PFSK-1 (cell line): Measurements from ENCODE around the gene GPM6B.

Experiments used
- FOXP2 ChIP-seq: optimal IDR thresholded peaks from 2 replicates; pipeline ENCODE3; 2011; ENCODE audit warnings: borderline replicate concordance, control low read depth, inconsistent platforms; ENCODE audit not compliant: insufficient read depth; ENCODE audit errors: extremely low read length, extremely low read depth
- POLR2AphosphoS5 ChIP-seq: IDR thresholded peaks from 2 replicates; pipeline ENCODE4 v1.6.1; 2012; ENCODE audit warnings: low read depth, mild to moderate bottlenecking, control low read depth, low read length, moderate library complexity
- REST ChIP-seq, 2 experiments: IDR thresholded peaks; 2 replicates each; pipeline versions ENCODE4 v1.6.1 to v1.8.0; 2011 to 2012; ENCODE audit warnings: low read depth in 2 of 2, low read length in 2 of 2, control low read depth in 1 of 2, inconsistent platforms in 1 of 2, mild to moderate bottlenecking in 1 of 2, moderate library complexity in 1 of 2; ENCODE audit not compliant: insufficient read depth in 1 of 2
- SIN3A ChIP-seq: IDR thresholded peaks from 2 replicates; pipeline ENCODE4 v1.6.1; 2012; ENCODE audit warnings: mild to moderate bottlenecking, low read length, moderate library complexity, borderline replicate concordance; ENCODE audit not compliant: insufficient read depth
- TAF1 ChIP-seq: IDR thresholded peaks from 2 replicates; pipeline ENCODE4 v1.6.1; 2012; ENCODE audit warnings: low read length, control low read depth, borderline replicate concordance; ENCODE audit not compliant: insufficient read depth

DNA sequence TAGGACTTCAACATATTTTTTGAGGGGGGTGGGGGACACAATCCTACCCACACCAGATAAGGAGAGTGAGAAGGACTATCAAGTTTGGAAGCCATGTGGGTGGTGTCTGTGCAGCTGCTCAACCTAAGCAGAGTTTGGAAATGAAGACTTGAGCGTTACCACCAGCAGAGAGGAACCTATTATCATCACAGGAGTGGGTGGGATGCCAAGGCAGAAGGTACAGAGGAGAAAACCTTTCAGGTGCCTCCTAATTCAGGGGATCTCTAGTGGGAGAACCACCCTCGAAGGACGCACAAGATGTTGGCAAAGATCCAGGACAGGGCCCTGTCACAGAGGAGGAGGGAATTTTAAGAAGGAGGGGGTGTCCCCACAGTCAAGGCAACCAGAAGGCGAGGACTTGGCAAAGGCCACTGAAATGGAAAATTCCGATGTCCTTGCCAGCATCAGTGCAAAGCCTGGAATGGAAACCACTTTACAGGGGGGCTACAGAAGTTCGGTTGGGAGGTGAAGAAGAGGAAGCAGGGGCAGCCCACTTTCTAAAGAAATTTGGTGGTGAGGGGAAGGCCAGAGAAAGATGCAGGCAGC, 8.4 kb upstream of the GPM6B start:
- TF ChIP-seq SIN3A (no peak), POLR2AphosphoS5 (no peak), REST (IDR thresholded peaks at IDR 0.05; ENCODE audit: insufficient read depth in 1 of 2, low read depth in 2 of 2, low read length in 2 of 2) (no peak), FOXP2 (no peak), TAF1 (no peak)
